Stimulated activated naive CD8-positive, alpha-beta T cell treated with anti-CD3 and anti-CD28 coated beads, Interleukin-15, amount 100 ng/mL, for 72 hours (primary cell): ENCODE results near the gene GNA12.
A peak's percentile ranks its signal among the peaks of the same experiment; 100 is the strongest.
"Not testable (repeated sequence)": the region's sequence is repeated elsewhere in the genome, so short reads cannot be mapped to it uniquely, and the experiment has no call there.

Experiments
- ATAC-seq: fragments of 150-1000 bp; cut with Tn5 transposase; 2 replicates; pipeline ENCODE4 v1.10.0; 2021; ENCODE audit warnings: mild to moderate bottlenecking, moderate library complexity
- DNase-seq, 2 donors: peaks; one replicate each; pipeline ENCODE4 v3.0.0; 2021 to 2022
- H3K27ac Mint-ChIP-seq, 2 donors: one replicate each; pipeline ENCODE4 v1.8.0; 2022; ENCODE audit warnings: mild to moderate bottlenecking in 2 of 2, mixed read lengths in 2 of 2, moderate library complexity in 2 of 2
- H3K27me3 Mint-ChIP-seq: one replicate; pipeline ENCODE4 v1.8.0; 2022; ENCODE audit warnings: mixed read lengths
- H3K4me1 Mint-ChIP-seq: one replicate; pipeline ENCODE4 v1.8.0; 2022; ENCODE audit warnings: mild to moderate bottlenecking, mixed read lengths
- H3K4me3 Mint-ChIP-seq, 2 donors: one replicate each; pipeline ENCODE4 v1.8.0; 2022; ENCODE audit warnings: mild to moderate bottlenecking in 2 of 2, mixed read lengths in 2 of 2, moderate library complexity in 1 of 2
- H3K9me3 Mint-ChIP-seq, 2 donors: one replicate each; pipeline ENCODE4 v1.8.0; 2022; ENCODE audit warnings: mixed read lengths in 2 of 2

GNA12 gene

DNA sequence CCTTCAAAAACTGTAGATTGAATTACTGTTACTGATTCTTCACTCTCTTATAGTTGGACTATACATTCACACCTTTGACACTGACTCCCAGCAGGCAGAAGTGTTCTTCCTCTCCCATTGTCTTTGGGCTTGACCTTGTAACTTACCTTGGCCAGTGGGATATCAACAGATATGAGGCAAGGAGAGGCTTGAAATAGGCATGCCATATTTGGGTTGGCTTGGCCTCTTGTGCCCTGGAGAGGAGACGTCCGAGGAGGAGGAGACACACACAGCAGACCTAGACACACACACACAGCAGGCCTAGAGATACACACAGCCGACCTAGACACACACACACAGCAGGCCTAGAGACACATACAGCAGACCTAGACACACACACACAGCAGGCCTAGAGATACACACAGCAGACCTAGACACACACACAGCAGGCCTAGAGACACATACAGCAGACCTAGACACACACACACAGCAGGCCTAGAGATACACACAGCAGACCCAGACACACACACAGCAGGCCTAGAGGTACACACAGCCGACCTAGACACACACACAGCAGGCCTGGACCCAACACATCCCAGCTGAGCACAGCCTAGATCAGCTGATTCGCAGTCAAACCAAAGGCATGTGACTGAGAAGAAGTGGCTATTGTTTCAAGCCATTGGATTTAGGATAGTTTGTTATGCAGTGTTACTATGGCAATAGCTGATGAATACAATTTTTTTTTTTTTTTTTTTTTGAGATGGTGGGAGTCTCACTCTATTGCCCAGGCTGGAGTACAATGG lies 12.5 kb upstream of the GNA12 start:
- H3K9me3 Mint-ChIP-seq = no peaks in the 10 kb centered on the region
- H3K4me1 Mint-ChIP-seq = no peaks in the 10 kb centered on the region
- no peaks in the 10 kb centered on the region for H3K27me3 Mint-ChIP-seq
- H3K27ac Mint-ChIP-seq = no peak overlapping the region
- ATAC-seq = no peak
- H3K4me3 Mint-ChIP-seq = no peak overlapping the region
- no peak for DNase-seq

DNA sequence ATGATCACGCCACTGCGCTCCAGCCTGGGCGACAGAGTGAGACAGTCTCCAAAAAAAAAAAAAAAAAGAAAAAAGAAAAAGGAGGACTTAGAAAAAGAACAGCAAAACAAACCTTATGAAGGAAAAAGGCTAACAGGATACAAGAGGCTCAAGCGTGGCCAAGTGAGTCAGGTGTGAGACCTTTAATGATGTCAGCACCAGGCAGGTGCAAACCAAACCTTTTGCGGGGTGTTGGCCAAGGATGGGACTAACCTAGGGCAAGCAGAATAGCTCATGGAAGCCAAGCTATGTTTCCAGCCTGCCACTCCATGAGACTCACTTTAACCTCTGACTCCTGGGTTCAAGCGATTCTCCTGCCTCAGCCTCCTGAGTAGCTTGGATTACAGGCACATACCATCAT lies 11.3 kb upstream of the GNA12 start:
- Mint-ChIP-seq H3K27me3 (no peaks in the 10 kb centered on the region), H3K4me3 (no peak overlapping the region), H3K4me1 (no peaks in the 10 kb centered on the region), H3K9me3 (no peaks in the 10 kb centered on the region), H3K27ac (no peak overlapping the region)
- DNase-seq (no peak), ATAC-seq (no peak)

DNA sequence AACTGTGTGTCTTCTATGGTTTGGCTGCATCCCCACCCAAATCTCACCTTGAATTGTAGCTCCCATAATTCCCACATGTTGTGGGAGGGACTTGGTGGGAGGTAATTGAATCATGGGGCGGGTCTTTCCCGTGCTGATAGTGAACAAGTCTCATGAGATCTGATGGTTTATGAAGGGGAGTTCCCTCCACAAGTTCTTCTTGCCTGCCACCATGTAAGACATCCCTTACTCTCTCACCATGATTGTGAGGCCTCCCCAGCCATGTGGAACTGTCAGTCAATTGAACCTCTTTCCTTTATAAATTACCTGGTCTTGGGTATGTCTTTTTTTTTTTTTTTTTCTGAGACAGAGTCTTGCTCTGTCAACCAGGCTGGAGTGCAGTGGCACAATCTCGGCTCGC lies 9.4 kb upstream of the GNA12 start:
- H3K4me3 Mint-ChIP-seq, H3K4me1 Mint-ChIP-seq, H3K27ac Mint-ChIP-seq, H3K9me3 Mint-ChIP-seq, ATAC-seq, DNase-seq, H3K27me3 Mint-ChIP-seq: not testable (repeated sequence)

DNA sequence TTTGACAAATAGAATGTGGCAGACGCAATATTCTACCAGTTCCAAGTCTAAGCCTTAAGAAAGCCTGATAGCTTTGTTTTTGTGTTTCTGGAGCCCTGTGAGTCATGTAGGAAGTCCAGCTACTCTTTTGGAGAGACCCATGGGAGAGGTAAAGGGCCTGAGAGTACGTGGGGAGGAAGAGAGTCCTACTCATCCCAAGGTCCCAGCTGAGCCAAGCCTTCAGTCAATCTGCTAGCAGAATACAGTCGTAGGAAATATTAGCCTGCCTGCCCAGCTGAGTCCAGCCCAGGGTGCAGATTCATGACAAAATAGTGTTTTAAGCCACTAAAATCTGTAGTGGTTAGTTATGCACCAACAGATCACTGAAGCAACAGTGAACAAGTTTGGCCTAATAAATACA lies 9.0 kb upstream of the GNA12 start:
- Mint-ChIP-seq H3K4me3 (no peak overlapping the region), H3K27me3 (no peaks in the 10 kb centered on the region), H3K4me1 (no peaks in the 10 kb centered on the region), H3K27ac (no peak overlapping the region), H3K9me3 (no peaks in the 10 kb centered on the region)
- no peak for ATAC-seq
- no peak for DNase-seq

DNA sequence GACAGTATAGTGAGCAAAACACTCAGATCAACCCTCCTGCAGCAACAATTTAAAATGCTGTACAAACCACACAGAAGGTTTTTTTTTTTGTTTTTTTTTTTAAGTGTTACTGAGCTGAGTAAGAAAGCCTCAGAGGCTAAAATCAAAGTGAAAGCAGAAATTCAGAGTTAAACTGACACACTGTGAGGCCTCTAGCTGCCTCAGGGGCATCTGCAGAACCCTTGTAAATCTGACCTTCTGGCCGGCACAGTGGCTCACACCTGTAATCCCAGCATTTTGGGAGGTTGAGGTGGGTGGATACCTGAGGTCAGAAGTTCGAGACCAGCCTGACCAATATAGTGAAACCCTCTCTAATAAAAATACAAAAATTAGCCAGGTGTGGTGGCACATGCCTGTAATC lies 7.4 kb upstream of the GNA12 start:
- ATAC-seq (peak; percentile 91), DNase-seq (no peak)
- Mint-ChIP-seq H3K9me3 (no peaks in the 10 kb centered on the region), H3K4me3 (peak overlapping the region in 1 of 2 donors; percentile 8), H3K27me3 (no peaks in the 10 kb centered on the region), H3K27ac (no peak overlapping the region), H3K4me1 (no peaks in the 10 kb centered on the region)

DNA sequence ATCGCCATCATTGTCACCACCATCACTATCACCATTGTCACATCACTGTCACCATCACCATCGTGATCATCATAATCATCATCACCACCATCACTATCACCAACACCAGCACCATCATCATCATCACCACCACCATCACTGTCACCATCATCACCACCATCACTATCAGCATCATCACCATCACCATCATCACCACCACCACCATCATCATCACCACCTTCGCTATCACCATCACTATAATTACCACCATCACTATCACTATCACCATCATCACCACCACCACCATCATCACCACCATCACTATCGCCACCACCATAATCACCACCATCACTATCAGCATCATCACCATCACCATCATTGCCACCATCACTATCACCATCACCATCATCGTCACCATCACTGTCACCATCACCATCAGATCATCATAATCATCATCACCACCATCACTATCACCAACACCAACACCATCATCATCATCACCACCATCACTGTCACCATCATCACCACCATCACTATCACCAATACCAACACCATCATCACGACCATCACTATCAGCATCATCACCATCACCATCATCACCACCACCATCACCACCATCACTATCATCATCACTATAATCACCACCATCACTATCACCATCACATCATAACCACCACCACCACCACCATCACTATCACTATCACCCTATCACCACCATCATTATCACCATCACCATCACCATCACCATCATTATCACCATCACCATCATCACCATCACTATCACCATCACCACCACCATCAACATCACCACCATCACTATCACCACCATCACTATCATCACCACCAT lies 6.0 kb upstream of the GNA12 start:
- Mint-ChIP-seq H3K27me3 (no peaks in the 10 kb centered on the region), H3K4me3 (no peak overlapping the region), H3K9me3 (no peaks in the 10 kb centered on the region), H3K4me1 (peaks cover 5% of the 10 kb centered on the region), H3K27ac (no peak overlapping the region)
- ATAC-seq (no peak), DNase-seq (no peak)

DNA sequence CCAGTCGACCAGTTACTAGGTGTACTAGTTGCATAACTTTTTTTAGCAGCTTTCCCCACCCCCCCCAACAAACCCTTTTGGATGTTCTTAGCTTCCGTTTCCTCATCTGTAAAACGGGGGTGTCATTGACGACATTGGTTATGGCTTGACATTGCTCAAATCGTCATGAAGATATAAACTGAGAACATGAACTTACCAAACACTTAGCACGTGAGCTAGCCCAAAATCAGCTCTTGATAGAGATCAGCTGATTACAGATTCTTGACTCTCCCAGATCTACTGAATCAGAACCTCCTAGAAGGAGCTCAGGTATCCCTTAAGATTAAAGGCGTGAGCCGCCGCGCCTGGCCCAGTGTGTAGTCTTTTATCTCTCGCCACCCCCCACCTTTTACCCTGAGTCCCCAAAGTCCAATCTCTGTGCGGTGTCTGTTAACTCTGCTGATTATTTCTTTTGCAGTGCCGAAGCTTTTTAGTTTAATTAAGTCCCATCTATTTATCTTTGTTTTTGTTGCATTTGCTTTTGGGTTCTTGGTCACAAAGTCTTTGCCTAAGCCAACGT lies 1.0 kb upstream of the GNA12 start:
- Mint-ChIP-seq H3K27ac (peak overlapping the region in 1 of 2 donors; percentile 21), H3K4me3 (peak overlapping the region; percentile 82 to 86), H3K9me3 (no peaks in the 10 kb centered on the region), H3K27me3 (no peaks in the 10 kb centered on the region), H3K4me1 (peaks cover 36% of the 10 kb centered on the region)
- ATAC-seq (no peak), DNase-seq (no peak)

DNA sequence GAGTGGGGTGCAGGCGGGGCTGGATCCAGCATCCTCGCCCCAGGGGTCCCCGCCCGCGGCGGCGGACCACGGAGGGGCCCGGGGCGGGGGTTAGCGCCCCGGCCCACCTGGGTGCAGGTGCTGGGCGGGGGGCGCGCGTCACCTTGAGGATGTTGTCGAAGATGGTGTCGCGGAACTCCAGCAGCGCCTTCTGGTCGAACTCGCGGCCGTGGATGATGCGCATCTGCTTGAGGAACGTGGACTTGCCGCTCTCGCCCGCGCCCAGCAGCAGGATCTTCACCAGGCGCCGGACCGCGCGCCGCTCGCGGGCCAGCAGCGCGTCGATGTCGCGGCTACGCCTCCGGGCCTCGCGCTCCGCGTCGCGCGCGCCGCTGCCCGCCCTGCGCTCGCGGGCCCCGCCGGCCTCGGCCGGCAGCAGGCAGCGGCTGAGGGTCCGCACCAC lies 376 bp downstream of the GNA12 start:
- ATAC-seq (peak; percentile 41), DNase-seq (peak in 1 of 2 donors; percentile 48)
- peaks cover 40% of the 10 kb centered on the region for H3K4me1 Mint-ChIP-seq
- no peak overlapping the region for H3K27ac Mint-ChIP-seq
- no peaks in the 10 kb centered on the region for H3K27me3 Mint-ChIP-seq
- peak overlapping the region; percentile 67 to 88 for H3K4me3 Mint-ChIP-seq
- no peaks in the 10 kb centered on the region for H3K9me3 Mint-ChIP-seq

DNA sequence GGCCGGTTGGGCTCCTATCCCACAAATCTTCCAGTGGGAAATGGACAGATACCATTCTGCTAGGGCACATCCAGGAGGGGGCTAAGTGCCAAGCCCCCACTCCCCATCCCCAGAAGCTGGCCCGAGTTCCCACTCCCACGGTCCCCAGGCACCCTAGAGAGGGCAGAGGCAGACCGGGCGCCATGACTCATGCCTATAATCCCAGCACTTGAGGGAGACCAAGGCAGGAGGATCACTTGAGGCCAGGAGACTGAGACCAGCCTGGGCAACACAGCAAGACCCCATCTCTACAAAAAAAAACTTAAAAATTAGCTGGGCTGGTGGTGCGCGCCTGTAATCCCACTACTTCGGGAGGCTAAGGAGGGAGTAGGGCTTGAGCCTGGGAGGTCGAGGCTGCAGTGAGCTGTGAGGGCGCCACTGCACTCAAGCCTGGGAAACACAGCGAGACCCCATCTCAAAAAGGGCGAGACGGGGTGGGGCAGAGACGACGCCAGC lies 870 bp downstream of the GNA12 start:
- H3K27me3 Mint-ChIP-seq = no peaks in the 10 kb centered on the region
- peak overlapping the region; percentile 80 to 89 for H3K27ac Mint-ChIP-seq
- DNase-seq (no peak), ATAC-seq (no peak)
- H3K4me1 Mint-ChIP-seq = peaks cover 42% of the 10 kb centered on the region
- peak overlapping the region; percentile 83 to 88 for H3K4me3 Mint-ChIP-seq
- no peaks in the 10 kb centered on the region for H3K9me3 Mint-ChIP-seq

DNA sequence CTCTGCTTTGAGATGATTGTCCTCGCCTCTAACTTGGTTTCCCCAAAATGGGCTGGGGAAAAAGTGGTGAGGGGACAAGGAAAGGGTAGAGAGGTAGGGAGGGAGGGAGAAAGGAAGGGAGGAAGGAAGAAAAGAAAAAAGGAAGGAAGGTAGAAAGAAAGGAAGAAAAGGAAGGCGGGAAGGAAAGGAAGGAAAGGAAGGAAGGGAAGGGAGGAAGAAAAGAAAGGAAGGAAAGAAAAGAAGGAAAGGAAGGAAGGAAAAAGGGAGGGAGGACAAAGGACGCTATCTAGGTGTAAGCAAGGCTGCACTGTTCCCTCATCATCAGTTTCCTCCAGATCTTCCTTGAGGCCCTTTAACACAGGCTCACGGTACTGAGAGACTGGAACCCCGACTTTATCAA lies 2.2 kb downstream of the GNA12 start:
- Mint-ChIP-seq H3K27ac (no peak overlapping the region), H3K27me3 (no peaks in the 10 kb centered on the region), H3K9me3 (no peaks in the 10 kb centered on the region), H3K4me3 (no peak overlapping the region), H3K4me1 (peaks cover 54% of the 10 kb centered on the region)
- no peak for ATAC-seq
- DNase-seq = no peak

DNA sequence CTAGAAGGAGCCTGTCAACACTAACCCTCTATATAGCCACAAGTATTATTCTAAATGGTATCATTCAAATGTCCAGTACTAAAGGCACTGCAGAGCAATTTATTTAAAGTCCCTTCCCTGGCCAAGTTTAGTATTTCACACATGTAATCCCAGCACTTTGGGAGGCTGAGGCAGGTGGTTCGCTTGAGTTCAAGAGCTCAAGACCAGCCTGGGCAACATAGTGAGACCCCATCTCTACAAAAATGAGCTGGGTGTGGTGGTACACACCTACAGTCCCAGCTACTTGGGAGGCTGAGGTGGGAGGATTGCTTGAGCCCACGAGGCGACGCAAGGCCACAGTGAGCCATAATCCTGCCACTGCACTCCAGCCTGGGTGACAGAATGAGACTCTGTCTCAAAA lies 3.6 kb downstream of the GNA12 start:
- peaks cover 62% of the 10 kb centered on the region for H3K4me1 Mint-ChIP-seq
- H3K27ac Mint-ChIP-seq = no peak overlapping the region
- DNase-seq = no peak

DNA sequence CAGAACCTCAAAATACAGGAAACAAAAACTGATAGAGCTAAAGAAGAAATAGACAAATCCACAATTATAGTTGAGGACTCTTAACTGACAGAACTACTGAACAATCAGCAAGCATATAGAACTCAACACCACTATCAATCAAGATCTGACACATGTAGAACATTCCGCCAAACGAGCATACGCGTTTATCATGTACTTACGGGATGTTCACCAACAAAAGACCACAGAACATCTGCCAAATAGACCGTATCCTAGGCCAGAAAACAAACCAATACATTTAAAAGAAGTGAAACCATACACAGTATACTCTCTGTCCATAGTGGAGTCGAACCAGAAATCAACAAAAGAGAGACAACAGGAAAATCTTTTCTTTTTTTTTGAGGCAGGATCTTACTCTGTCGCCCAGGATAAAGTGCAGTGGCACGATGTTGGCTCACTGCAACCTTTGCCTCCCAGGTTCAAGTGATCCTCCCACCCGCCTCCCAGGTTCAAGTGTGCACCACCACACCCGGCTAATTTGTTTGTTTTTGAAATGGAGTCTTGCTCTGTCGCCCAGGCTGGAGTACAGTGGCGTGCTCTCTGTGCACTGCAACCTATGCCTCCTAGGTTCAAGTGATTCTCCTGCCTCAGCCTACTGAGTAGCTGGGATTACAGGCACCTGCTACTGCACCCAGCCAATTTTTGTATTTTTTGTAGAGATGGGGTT lies 5.1 kb downstream of the GNA12 start:
- DNase-seq (no peak), ATAC-seq (no peak)
- Mint-ChIP-seq H3K4me1 (peaks cover 58% of the 10 kb centered on the region), H3K9me3 (no peaks in the 10 kb centered on the region), H3K27me3 (no peaks in the 10 kb centered on the region), H3K27ac (no peak overlapping the region), H3K4me3 (no peak overlapping the region)

More for the DNA sequence above, 3.6 kb downstream of the GNA12 start:
- Mint-ChIP-seq H3K27me3 (no peaks in the 10 kb centered on the region), H3K4me3 (no peak overlapping the region), H3K9me3 (no peaks in the 10 kb centered on the region)
- ATAC-seq = no peak

DNA sequence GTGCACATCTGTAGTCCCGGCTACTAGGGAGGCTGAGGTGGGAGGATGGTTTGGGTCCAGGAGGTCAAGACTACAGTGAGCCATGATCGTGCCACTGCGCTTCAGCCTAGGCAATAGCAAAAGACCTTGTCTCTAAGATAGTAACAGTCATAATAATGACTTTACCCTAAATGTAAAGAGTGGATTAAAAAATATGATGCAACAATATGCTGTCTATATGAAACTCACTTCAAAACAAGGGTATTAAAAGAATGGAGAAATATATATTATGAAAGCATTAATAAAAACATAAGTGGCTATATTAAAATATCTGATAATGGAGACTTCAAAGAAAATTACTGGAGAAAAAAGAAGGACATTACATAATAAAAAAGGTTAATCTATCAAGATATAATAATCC lies 5.7 kb downstream of the GNA12 start:
- H3K27me3 Mint-ChIP-seq = no peaks in the 10 kb centered on the region
- H3K9me3 Mint-ChIP-seq = no peaks in the 10 kb centered on the region
- no peak for DNase-seq
- peaks cover 58% of the 10 kb centered on the region for H3K4me1 Mint-ChIP-seq
- no peak for ATAC-seq
- H3K27ac Mint-ChIP-seq = peak overlapping the region; percentile 16 to 37
- no peak overlapping the region for H3K4me3 Mint-ChIP-seq

DNA sequence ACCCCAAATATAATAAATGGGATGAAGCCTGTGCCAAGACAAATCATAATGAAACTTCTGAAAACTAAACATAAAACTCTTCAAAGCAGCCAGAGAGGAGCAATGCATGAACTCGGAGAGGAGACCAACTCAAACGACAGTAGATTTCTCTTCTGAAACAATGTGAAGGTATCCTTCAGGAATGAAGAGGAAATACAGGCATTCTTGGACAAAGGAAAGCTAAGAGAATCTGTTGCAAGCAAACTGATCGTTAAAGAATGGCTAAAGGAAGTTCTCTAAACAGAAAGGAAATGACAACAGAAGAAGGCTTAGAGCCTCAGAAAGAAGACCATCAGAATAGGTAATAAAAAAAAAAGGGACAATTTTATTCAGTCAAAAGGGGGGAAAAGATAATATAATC lies 6.6 kb downstream of the GNA12 start:
- no peaks in the 10 kb centered on the region for H3K9me3 Mint-ChIP-seq
- peak overlapping the region; percentile 58 to 59 for H3K4me3 Mint-ChIP-seq
- DNase-seq (no peak), ATAC-seq (no peak)
- peaks cover 49% of the 10 kb centered on the region for H3K4me1 Mint-ChIP-seq
- H3K27ac Mint-ChIP-seq = peak overlapping the region in 1 of 2 donors; percentile 74
- no peaks in the 10 kb centered on the region for H3K27me3 Mint-ChIP-seq

DNA sequence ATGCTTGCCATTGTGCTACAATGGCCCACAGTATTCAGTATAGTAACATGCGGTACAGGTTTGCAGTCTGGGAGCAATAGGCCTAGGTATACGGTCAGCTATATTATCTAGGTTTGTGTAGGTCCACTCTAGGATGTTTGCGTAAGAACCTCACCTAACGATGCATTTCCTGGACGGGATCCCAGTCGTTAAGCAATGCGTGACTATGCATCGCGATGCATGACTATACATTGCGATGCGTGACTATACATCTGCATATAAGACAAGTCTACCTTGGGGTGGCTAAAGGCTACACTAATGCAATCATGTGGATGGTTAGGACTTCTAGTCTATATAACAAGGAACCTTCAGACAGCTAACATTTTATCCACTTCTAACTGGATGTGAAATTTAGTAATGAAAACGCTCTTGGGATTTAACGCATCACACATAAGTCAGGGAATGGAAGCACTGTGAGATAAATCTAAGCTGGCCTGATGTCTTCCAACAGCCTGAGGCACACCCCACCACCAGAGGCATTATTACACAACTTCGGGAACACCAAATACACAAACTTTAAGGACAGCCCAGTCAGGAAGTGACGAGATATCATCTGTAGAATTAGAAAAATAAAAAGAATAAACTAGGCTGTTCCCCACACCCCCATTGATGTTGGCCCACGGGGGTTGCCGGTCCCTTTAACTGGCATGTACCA lies 9.2 kb downstream of the GNA12 start:
- Mint-ChIP-seq H3K4me3 (no peak overlapping the region), H3K9me3 (no peaks in the 10 kb centered on the region), H3K27me3 (no peaks in the 10 kb centered on the region), H3K27ac (no peak overlapping the region), H3K4me1 (peaks cover 34% of the 10 kb centered on the region)
- ATAC-seq (no peak), DNase-seq (no peak)
